ENCODE data around the gene PARP1.

The PARP1 gene

GRCh38 chr1:226420328-226420727, 12.4 kb upstream of the PARP1 start:
- Histone ChIP-seq H3K9ac (ENCODE audit: low read depth in 1 of 2, low read length in 2 of 2) (no peak overlapping the region), H3K4me1 (ENCODE audit: control insufficient read depth in 2 of 2, insufficient read depth in 2 of 2, low read length in 2 of 2) (peaks cover 0 to 5% of the 10 kb centered on the region in 2 donors), H3K27ac (ENCODE audit: low read depth in 2 of 2, low read length in 2 of 2) (no peak overlapping the region), H3K9me3 (ENCODE audit: control insufficient read depth in 2 of 2, low read length in 2 of 2) (no peaks in the 10 kb centered on the region), H3K36me3 (ENCODE audit: control insufficient read depth in 2 of 2, insufficient read depth in 2 of 2, low read length in 2 of 2) (no peaks in the 10 kb centered on the region), H3K4me3 (ENCODE audit: low read length in 2 of 2) (no peak overlapping the region), H3K27me3 (ENCODE audit: control insufficient read depth in 2 of 2, insufficient read depth in 2 of 2, low read length in 2 of 2) (no peaks in the 10 kb centered on the region)

GRCh38 chr1:226419284-226420029, 11.6 kb upstream of the PARP1 start:
- Histone ChIP-seq H3K9me3 (ENCODE audit: control insufficient read depth in 2 of 2, low read length in 2 of 2) (no peaks in the 10 kb centered on the region), H3K9ac (ENCODE audit: low read depth in 1 of 2, low read length in 2 of 2) (no peak overlapping the region), H3K4me1 (ENCODE audit: control insufficient read depth in 2 of 2, insufficient read depth in 2 of 2, low read length in 2 of 2) (peaks cover 0 to 5% of the 10 kb centered on the region in 2 donors), H3K27me3 (ENCODE audit: control insufficient read depth in 2 of 2, insufficient read depth in 2 of 2, low read length in 2 of 2) (no peaks in the 10 kb centered on the region), H3K4me3 (ENCODE audit: low read length in 2 of 2) (no peak overlapping the region), H3K36me3 (ENCODE audit: control insufficient read depth in 2 of 2, insufficient read depth in 2 of 2, low read length in 2 of 2) (no peaks in the 10 kb centered on the region), H3K27ac (ENCODE audit: low read depth in 2 of 2, low read length in 2 of 2) (no peak overlapping the region)

GRCh38 chr1:226417830-226418546, 10.1 kb upstream of the PARP1 start:
- H3K27ac ChIP-seq (ENCODE audit: low read depth in 2 of 2, low read length in 2 of 2) = no peak overlapping the region
- no peaks in the 10 kb centered on the region for H3K36me3 ChIP-seq (ENCODE audit: control insufficient read depth in 2 of 2, insufficient read depth in 2 of 2, low read length in 2 of 2)
- H3K9ac ChIP-seq (ENCODE audit: low read depth in 1 of 2, low read length in 2 of 2) = no peak overlapping the region
- peaks cover 0 to 5% of the 10 kb centered on the region in 2 donors for H3K4me1 ChIP-seq (ENCODE audit: control insufficient read depth in 2 of 2, insufficient read depth in 2 of 2, low read length in 2 of 2)
- H3K9me3 ChIP-seq (ENCODE audit: control insufficient read depth in 2 of 2, low read length in 2 of 2) = no peaks in the 10 kb centered on the region
- H3K27me3 ChIP-seq (ENCODE audit: control insufficient read depth in 2 of 2, insufficient read depth in 2 of 2, low read length in 2 of 2) = no peaks in the 10 kb centered on the region
- H3K4me3 ChIP-seq (ENCODE audit: low read length in 2 of 2) = no peak overlapping the region

GRCh38 chr1:226417350-226417749, 9.5 kb upstream of the PARP1 start:
- H3K27ac ChIP-seq (ENCODE audit: low read depth in 2 of 2, low read length in 2 of 2) = no peak overlapping the region

GRCh38 chr1:226414098-226414698, 6.3 kb upstream of the PARP1 start:
- no peaks in the 10 kb centered on the region for H3K27me3 ChIP-seq (ENCODE audit: control insufficient read depth in 2 of 2, insufficient read depth in 2 of 2, low read length in 2 of 2)
- no peaks in the 10 kb centered on the region for H3K9me3 ChIP-seq (ENCODE audit: control insufficient read depth in 2 of 2, low read length in 2 of 2)
- H3K9ac ChIP-seq (ENCODE audit: low read depth in 1 of 2, low read length in 2 of 2) = no peak overlapping the region
- H3K4me1 ChIP-seq (ENCODE audit: control insufficient read depth in 2 of 2, insufficient read depth in 2 of 2, low read length in 2 of 2) = no peaks in the 10 kb centered on the region
- H3K36me3 ChIP-seq (ENCODE audit: control insufficient read depth in 2 of 2, insufficient read depth in 2 of 2, low read length in 2 of 2) = no peaks in the 10 kb centered on the region
- H3K4me3 ChIP-seq (ENCODE audit: low read length in 2 of 2) = no peak overlapping the region
- no peak overlapping the region for H3K27ac ChIP-seq (ENCODE audit: low read depth in 2 of 2, low read length in 2 of 2)

More at GRCh38 chr1:226417350-226417749, 9.5 kb upstream of the PARP1 start:
- no peaks in the 10 kb centered on the region for H3K27me3 ChIP-seq (ENCODE audit: control insufficient read depth in 2 of 2, insufficient read depth in 2 of 2, low read length in 2 of 2)
- H3K36me3 ChIP-seq (ENCODE audit: control insufficient read depth in 2 of 2, insufficient read depth in 2 of 2, low read length in 2 of 2) = no peaks in the 10 kb centered on the region
- no peaks in the 10 kb centered on the region for H3K9me3 ChIP-seq (ENCODE audit: control insufficient read depth in 2 of 2, low read length in 2 of 2)
- no peak overlapping the region for H3K9ac ChIP-seq (ENCODE audit: low read depth in 1 of 2, low read length in 2 of 2)
- H3K4me3 ChIP-seq (ENCODE audit: low read length in 2 of 2) = no peak overlapping the region
- H3K4me1 ChIP-seq (ENCODE audit: control insufficient read depth in 2 of 2, insufficient read depth in 2 of 2, low read length in 2 of 2) = peaks cover 0 to 5% of the 10 kb centered on the region in 2 donors

- Histone ChIP-seq H3K4me1 (ENCODE audit: control insufficient read depth in 2 of 2, insufficient read depth in 2 of 2, low read length in 2 of 2) (peaks cover 5 to 7% of the 10 kb centered on the region in 2 donors), H3K27me3 (ENCODE audit: control insufficient read depth in 2 of 2, insufficient read depth in 2 of 2, low read length in 2 of 2) (no peaks in the 10 kb centered on the region), H3K9ac (ENCODE audit: low read depth in 1 of 2, low read length in 2 of 2) (no peak overlapping the region), H3K27ac (ENCODE audit: low read depth in 2 of 2, low read length in 2 of 2) (no peak overlapping the region), H3K4me3 (ENCODE audit: low read length in 2 of 2) (no peak overlapping the region), H3K9me3 (ENCODE audit: control insufficient read depth in 2 of 2, low read length in 2 of 2) (no peaks in the 10 kb centered on the region), H3K36me3 (ENCODE audit: control insufficient read depth in 2 of 2, insufficient read depth in 2 of 2, low read length in 2 of 2) (no peaks in the 10 kb centered on the region)
Measured at GRCh38 chr1:226411619-226412018, 3.7 kb upstream of the PARP1 start.

GRCh38 chr1:226410958-226411357, 3.1 kb upstream of the PARP1 start:
- no peaks in the 10 kb centered on the region for H3K27me3 ChIP-seq (ENCODE audit: control insufficient read depth in 2 of 2, insufficient read depth in 2 of 2, low read length in 2 of 2)
- peaks cover 10 to 13% of the 10 kb centered on the region in 2 donors for H3K4me1 ChIP-seq (ENCODE audit: control insufficient read depth in 2 of 2, insufficient read depth in 2 of 2, low read length in 2 of 2)
- H3K36me3 ChIP-seq (ENCODE audit: control insufficient read depth in 2 of 2, insufficient read depth in 2 of 2, low read length in 2 of 2) = no peaks in the 10 kb centered on the region
- no peak overlapping the region for H3K4me3 ChIP-seq (ENCODE audit: low read length in 2 of 2)
- no peak overlapping the region for H3K27ac ChIP-seq (ENCODE audit: low read depth in 2 of 2, low read length in 2 of 2)
- H3K9ac ChIP-seq (ENCODE audit: low read depth in 1 of 2, low read length in 2 of 2) = no peak overlapping the region
- H3K9me3 ChIP-seq (ENCODE audit: control insufficient read depth in 2 of 2, low read length in 2 of 2) = no peaks in the 10 kb centered on the region

GRCh38 chr1:226409392-226409791, 1.5 kb upstream of the PARP1 start:
- Histone ChIP-seq H3K27ac (ENCODE audit: low read depth in 2 of 2, low read length in 2 of 2) (no peak overlapping the region), H3K4me3 (ENCODE audit: low read length in 2 of 2) (no peak overlapping the region)

GRCh38 chr1:226408285-226409184, 642 bp upstream of the PARP1 start:
- Histone ChIP-seq H3K4me1 (ENCODE audit: control insufficient read depth in 2 of 2, insufficient read depth in 2 of 2, low read length in 2 of 2) (peaks cover 10 to 24% of the 10 kb centered on the region in 2 donors), H3K9me3 (ENCODE audit: control insufficient read depth in 2 of 2, low read length in 2 of 2) (no peaks in the 10 kb centered on the region), H3K27me3 (ENCODE audit: control insufficient read depth in 2 of 2, insufficient read depth in 2 of 2, low read length in 2 of 2) (no peaks in the 10 kb centered on the region), H3K36me3 (ENCODE audit: control insufficient read depth in 2 of 2, insufficient read depth in 2 of 2, low read length in 2 of 2) (no peaks in the 10 kb centered on the region), H3K9ac (ENCODE audit: low read depth in 1 of 2, low read length in 2 of 2) (no peak overlapping the region), H3K4me3 (ENCODE audit: low read length in 2 of 2) (peak overlapping the region; percentile 67 to 78), H3K27ac (ENCODE audit: low read depth in 2 of 2, low read length in 2 of 2) (peak overlapping the region; percentile 59 to 87)

More at GRCh38 chr1:226409392-226409791, 1.5 kb upstream of the PARP1 start:
- Histone ChIP-seq H3K9me3 (ENCODE audit: control insufficient read depth in 2 of 2, low read length in 2 of 2) (no peaks in the 10 kb centered on the region), H3K9ac (ENCODE audit: low read depth in 1 of 2, low read length in 2 of 2) (no peak overlapping the region), H3K4me1 (ENCODE audit: control insufficient read depth in 2 of 2, insufficient read depth in 2 of 2, low read length in 2 of 2) (peaks cover 10 to 21% of the 10 kb centered on the region in 2 donors), H3K27me3 (ENCODE audit: control insufficient read depth in 2 of 2, insufficient read depth in 2 of 2, low read length in 2 of 2) (no peaks in the 10 kb centered on the region), H3K36me3 (ENCODE audit: control insufficient read depth in 2 of 2, insufficient read depth in 2 of 2, low read length in 2 of 2) (no peaks in the 10 kb centered on the region)

Data from mucosa of rectum (tissue), 2 donors.